Mammary epithelial cell (primary cell): ENCODE data around the gene CACNA1A.

Experiments used
- EZH2 ChIP-seq: IDR thresholded peaks from 2 replicates; pipeline ENCODE4 v1.6.1; 2012; ENCODE audit warnings: low read length, inconsistent platforms, borderline replicate concordance
- TF ChIP-seq, protein P1 (sequence below), 2 donors: IDR thresholded peaks in 1 of 2; conservative IDR thresholded peaks in 1 of 2; 2 replicates each; pipeline ENCODE4 v1.5.1; 2011 to 2012; ENCODE audit warnings: inconsistent platforms in 2 of 2, low read length in 2 of 2, mild to moderate bottlenecking in 2 of 2, control low read depth in 1 of 2, low read depth in 1 of 2; ENCODE audit not compliant: insufficient read depth in 1 of 2; ENCODE audit errors: extremely low read depth in 1 of 2

DNA sequence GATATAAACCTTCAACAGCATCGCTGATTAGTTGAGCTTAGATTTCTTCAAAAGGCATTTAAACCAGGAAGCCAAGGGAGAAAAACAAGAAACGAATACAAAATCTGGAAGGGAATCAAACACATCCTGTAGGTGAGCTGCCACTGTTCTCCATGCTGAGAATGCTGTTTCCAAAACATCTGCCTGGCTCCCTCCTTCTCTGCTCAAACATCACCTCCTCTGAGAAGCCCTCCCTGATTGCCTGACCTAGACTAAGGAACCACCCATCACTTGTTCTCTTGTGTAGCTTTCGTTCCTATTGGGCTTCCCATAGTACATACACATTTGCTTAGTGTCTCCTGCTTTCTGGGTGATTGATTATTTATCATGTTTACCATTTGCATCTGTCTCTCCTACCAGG is 152.7 kb downstream of the CACNA1A start:
- TF ChIP-seq, protein P1, sequence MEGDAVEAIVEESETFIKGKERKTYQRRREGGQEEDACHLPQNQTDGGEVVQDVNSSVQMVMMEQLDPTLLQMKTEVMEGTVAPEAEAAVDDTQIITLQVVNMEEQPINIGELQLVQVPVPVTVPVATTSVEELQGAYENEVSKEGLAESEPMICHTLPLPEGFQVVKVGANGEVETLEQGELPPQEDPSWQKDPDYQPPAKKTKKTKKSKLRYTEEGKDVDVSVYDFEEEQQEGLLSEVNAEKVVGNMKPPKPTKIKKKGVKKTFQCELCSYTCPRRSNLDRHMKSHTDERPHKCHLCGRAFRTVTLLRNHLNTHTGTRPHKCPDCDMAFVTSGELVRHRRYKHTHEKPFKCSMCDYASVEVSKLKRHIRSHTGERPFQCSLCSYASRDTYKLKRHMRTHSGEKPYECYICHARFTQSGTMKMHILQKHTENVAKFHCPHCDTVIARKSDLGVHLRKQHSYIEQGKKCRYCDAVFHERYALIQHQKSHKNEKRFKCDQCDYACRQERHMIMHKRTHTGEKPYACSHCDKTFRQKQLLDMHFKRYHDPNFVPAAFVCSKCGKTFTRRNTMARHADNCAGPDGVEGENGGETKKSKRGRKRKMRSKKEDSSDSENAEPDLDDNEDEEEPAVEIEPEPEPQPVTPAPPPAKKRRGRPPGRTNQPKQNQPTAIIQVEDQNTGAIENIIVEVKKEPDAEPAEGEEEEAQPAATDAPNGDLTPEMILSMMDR (conservative IDR thresholded peaks at IDR 0.05 in 1 of 2, IDR thresholded peaks at IDR 0.05 in 1 of 2; ENCODE audit: extremely low read depth in 1 of 2, insufficient read depth in 1 of 2, low read depth in 1 of 2, low read length in 2 of 2): no peak
- no peak for TF ChIP-seq EZH2
